HepG2 (cell line): ENCODE measurements around the gene ALDOA.

ENCODE experiments used
- BHLHE40 ChIP-seq: IDR thresholded peaks from 2 replicates; pipeline ENCODE4 v1.6.1; 2011; ENCODE audit warnings: low read length, improper control_type of control experiment
- CTCF ChIP-seq: sonication (generic); formaldehyde crosslinking; IDR thresholded peaks from 2 replicates; pipeline ENCODE4 v1.5.0; 2020; ENCODE audit warnings: mild to moderate bottlenecking, missing genetic modification reagents, moderate library complexity
- EP300 ChIP-seq, 3 experiments: sonication (generic) in 1 of 3; formaldehyde crosslinking in 1 of 3; IDR thresholded peaks; 2 replicates each; pipeline versions ENCODE4 v1.5.1 to v1.6.1; 2011 to 2020; ENCODE audit warnings: low read depth in 2 of 3, low read length in 2 of 3, borderline replicate concordance in 1 of 3, improper control_type of control experiment in 1 of 3, mild to moderate bottlenecking in 1 of 3, missing genetic modification reagents in 1 of 3, moderate library complexity in 1 of 3
- GTF2F1 ChIP-seq: fragments of 150-350 bp; IDR thresholded peaks from 2 replicates; pipeline ENCODE4 v1.6.1; 2014; ENCODE audit warnings: low read length
- HMGXB4 ChIP-seq, 2 experiments: sonication (generic) in 1 of 2; formaldehyde crosslinking in 1 of 2; IDR thresholded peaks; 2 replicates each; pipeline versions ENCODE4 v1.4.0 to v1.6.1; 2018 to 2020; ENCODE audit warnings: missing genetic modification reagents in 2 of 2, borderline replicate concordance in 1 of 2, low read depth in 1 of 2, mild to moderate bottlenecking in 1 of 2, missing biosample characterization in 1 of 2
- RBM39 ChIP-seq: fragments of 200-400 bp; formaldehyde crosslinking; IDR thresholded peaks from one replicate; pipeline ENCODE4 v1.6.1; 2018; ENCODE audit warnings: antibody characterized with exemption, mild to moderate bottlenecking, low read depth, low read length; ENCODE audit not compliant: poor library complexity, severe bottlenecking
- REST ChIP-seq, 2 experiments: IDR thresholded peaks; 2 replicates each; pipeline ENCODE4 v1.6.1; 2011 to 2012; ENCODE audit warnings: low read length in 2 of 2, borderline replicate concordance in 1 of 2, low read depth in 1 of 2, mild to moderate bottlenecking in 1 of 2, moderate library complexity in 1 of 2
- RNF2 ChIP-seq: fragments of 450-650 bp; conservative IDR thresholded peaks from 2 replicates; pipeline ENCODE4 v1.6.1; 2016; ENCODE audit warnings: low read depth
- TP53 ChIP-seq: sonication (generic); formaldehyde crosslinking; conservative IDR thresholded peaks from 2 replicates; pipeline ENCODE4 v1.4.0; 2020; ENCODE audit warnings: missing genetic modification reagents
- ZNF24 ChIP-seq: fragments of 450-650 bp; IDR thresholded peaks from 2 replicates; pipeline ENCODE4 v1.6.1; 2017; ENCODE audit warnings: antibody characterized with exemption, mild to moderate bottlenecking
- ZNF605 ChIP-seq: sonication (generic); formaldehyde crosslinking; IDR thresholded peaks from 2 replicates; pipeline ENCODE4 v1.8.0; 2022; ENCODE audit warnings: mild to moderate bottlenecking, missing genetic modification reagents
- ZNF720 ChIP-seq: sonication (generic); formaldehyde crosslinking; IDR thresholded peaks from 2 replicates; pipeline ENCODE4 v1.4.0; 2020; ENCODE audit warnings: missing genetic modification reagents

- TF ChIP-seq REST (IDR thresholded peaks at IDR 0.05; ENCODE audit: borderline replicate concordance in 1 of 2, low read depth in 1 of 2, low read length in 2 of 2) (no peak), BHLHE40 (no peak), GTF2F1 (no peak), TP53 (CRISPR knock-in tag) (no peak), EP300 (IDR thresholded peaks at IDR 0.05; ENCODE audit: low read depth in 2 of 2, low read length in 2 of 2) (no peak), EP300 (CRISPR knock-in tag; IDR thresholded peaks at IDR 0.05; ENCODE audit: borderline replicate concordance) (no peak), CTCF (CRISPR knock-in tag) (peak; percentile 44), HMGXB4 (CRISPR knock-in tag; IDR thresholded peaks at IDR 0.05; ENCODE audit: borderline replicate concordance in 1 of 2, low read depth in 1 of 2) (no peak), ZNF24 (no peak), ZNF720 (CRISPR knock-in tag) (no peak), ZNF605 (CRISPR knock-in tag) (no peak), RNF2 (no peak), RBM39 (no peak)
Observed at GRCh38 chr16:30082545-30083090, 17.1 kb downstream of the ALDOA start.
